NCI-H146 (cell line): Measurements from ENCODE around the gene SALL2.

Source experiments
- DNase-seq: peaks from one replicate; lab custom pipeline; 2025; lab: John Stamatoyannopoulos, UW

SALL2 gene

DNA sequence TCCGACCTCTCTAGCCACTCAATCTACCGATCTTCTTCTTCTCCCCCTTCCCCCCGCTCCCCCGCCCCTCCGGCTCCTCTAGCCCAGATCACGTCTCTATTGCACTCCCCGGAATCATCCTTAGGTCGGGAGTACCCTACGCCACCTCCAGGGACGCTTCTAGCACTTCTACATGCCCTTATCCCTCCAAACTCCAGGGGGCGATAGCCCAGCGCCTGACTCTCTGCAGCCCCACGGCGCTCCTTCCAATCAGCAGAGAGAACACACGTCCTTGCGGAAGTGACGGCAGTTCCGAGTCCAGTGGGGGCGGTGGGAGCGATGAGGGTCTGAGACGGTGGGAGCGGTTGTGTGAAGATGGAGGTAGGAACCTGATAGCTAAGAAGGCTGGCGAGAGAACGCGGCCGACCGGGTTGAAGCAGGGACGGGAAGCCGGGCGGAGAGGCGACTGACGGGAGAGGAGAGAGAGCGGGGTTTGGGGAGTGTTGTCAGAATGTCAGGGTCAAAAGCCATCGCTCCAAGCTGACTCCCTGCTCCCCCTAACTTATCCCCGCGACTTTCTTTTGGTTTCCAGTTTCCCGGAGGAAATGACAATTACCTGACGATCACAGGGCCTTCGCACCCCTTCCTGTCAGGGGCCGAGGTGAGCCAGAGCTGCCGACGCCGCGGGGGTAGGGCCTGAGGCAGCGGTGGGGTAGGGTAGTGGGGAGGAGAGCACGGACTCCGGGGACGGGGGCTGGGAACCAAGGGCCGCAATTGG, 49.0 kb downstream of the SALL2 start, which contains the start of the genes RAB2B and TOX4:
RAB2B (minus strand) TSS at position 35 of the 757 bp plus-strand sequence. CDS start 87 bp downstream, outside the sequence.
TOX4 (plus strand) TSS at position 271 of the 757 bp plus-strand sequence; CDS start at position 355, 84 bp downstream.
- DNase-seq = peak; percentile 98

DNA sequence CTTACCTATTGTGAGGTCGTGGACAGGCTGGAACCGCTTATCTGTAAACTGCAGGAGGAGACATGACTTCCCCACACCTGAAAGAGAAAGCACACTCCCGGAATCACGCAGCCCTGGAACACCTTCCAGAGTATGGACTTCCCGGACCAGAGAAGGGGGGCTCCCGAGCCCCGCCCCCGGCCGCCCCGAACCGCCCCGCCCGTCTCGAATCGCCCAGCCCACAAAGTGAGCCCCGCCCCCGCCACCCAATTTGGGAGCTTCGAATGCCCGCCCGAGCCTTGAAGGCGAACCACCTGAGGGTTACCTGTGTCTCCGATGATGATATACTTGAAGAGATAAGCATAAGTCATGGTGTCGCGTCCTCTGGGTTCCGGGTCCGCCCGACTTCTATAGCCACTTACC, 49.6 kb downstream of the SALL2 start:
- DNase-seq = no peak

DNA sequence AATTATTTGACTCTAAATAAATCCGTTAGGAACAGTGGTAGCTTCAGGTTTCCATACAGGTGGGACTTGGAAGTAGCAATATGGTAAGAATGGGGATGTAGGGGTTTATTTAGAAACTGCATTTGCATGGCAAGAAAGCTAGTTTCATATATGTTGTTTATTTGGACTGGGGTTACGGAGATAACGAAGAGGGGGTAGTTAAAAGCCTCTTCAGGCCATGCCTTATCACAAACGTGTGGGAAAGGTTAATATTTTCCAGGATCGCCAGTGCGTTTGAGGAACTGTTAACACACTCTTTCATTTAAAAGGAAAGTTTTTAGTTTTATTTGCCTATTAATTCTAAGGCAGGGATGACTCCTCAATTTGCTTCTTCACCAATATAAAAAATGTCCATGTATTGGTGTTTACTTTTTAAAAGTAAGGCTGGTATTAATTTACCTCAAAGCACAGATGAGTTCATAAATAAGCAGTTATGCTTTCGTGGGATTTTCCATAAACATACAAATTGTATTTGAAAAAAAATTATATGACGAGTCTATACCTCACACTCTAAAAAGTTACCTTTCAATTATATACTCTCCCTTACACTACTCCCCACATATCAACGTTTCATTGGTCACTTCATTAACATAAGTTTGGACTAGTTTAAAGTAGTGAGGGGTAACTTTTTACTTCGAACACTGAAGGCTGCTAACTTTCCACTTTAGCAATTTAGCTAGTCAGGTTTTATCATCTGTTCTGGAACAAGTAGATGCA, 50.2 kb downstream of the SALL2 start:
- DNase-seq = no peak
